NCI-H1417 treated with DMSO at 0.1 percent for 48 hours (cell line): ENCODE results near the gene HDC.

Source experiments
- DNase-seq: peaks from one replicate; lab custom pipeline; 2025; lab: John Stamatoyannopoulos, UW

The HDC gene

GRCh38 chr15:50265620-50266019 lies at the start of gene HDC:
Gene HDC, minus strand, starts transcription at chr15:50265726. Its CDS starts 103 bp downstream, at chr15:50265623.
- DNase-seq = no peak

- no peak for DNase-seq
Observed at GRCh38 chr15:50312636-50313035, 47.1 kb upstream of the HDC start.

DNA sequence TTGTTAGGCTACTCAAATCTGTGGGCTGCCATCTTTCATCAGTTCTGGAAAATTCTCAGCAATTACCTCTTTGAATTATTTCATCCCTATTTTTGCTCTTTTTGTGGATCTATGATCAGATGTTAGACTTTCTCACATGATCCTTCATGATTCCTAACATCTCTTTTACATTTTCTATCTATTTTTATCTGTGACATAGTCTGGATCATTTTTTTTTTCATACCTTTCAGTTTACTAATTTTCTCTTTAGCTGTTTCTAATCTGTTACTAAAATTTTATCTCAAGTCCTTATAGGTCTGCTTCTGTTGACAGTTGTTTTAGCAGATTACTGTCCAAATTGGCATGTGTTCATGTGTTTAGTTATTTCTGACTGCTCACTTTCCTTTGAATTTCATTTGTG lies 42.3 kb upstream of the HDC start:
- no peak for DNase-seq

DNA sequence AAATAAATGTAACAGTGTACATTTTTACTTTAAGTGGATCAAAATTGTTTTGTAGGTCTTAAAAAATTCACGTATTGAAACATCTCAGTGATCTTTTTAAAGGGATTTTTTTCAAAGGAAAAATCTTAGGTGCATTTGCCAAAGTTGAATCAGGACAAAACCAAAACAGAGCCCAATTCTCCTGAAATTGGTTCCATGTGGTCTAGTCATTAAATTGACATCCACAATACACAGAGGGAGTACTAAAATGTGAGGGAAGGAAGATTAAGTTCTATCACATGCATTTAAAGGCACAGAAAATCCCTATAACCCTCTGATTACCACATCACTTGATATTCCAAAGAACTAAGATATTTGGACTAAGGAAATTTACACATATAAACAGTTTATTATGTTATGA lies 39.3 kb upstream of the HDC start:
- DNase-seq = no peak

DNA sequence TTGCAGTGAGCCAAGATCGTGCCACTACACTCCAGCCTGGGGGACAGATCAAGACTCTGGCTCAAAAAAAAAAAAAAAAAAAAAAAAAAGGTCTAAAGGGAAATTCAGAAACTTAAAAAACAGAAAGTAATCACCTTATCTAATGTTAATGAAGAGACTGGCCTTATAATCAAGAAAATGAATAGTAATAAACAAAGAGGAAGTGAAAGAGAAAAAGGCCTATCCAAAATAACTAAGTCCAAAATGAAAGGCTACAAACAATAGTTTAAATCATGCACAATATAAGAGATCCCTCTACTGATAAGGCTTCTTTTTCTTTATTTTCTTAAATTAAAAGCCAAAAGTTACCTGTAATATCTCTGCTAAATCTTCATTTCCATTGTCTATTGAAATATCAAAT lies 37.1 kb upstream of the HDC start:
- DNase-seq = no peak

DNA sequence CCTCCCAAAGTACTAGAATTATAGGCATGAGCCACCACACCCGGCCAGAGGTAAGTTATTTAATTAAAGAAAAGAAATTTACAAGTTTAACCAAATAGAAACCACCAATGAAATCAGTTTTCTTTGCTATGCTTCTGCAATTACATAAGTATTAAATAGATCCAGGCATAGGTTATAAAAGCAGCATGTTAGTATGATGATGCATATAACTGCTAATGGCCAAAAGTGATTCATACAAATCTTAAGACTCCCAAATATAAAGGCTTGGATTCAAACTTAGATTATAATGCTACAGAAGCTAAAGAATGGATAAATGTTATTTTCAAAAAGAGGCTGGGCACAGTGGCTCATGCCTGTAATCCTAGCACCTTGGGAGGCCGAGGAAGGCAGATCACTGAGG lies 32.8 kb upstream of the HDC start:
- DNase-seq = no peak

- no peak for DNase-seq
Observed at GRCh38 chr15:50295966-50296365, 30.4 kb upstream of the HDC start.

GRCh38 chr15:50289749-50290148 lies 24.2 kb upstream of the HDC start:
- no peak for DNase-seq

GRCh38 chr15:50287324-50288116 lies 22.0 kb upstream of the HDC start:
- DNase-seq = no peak

DNA sequence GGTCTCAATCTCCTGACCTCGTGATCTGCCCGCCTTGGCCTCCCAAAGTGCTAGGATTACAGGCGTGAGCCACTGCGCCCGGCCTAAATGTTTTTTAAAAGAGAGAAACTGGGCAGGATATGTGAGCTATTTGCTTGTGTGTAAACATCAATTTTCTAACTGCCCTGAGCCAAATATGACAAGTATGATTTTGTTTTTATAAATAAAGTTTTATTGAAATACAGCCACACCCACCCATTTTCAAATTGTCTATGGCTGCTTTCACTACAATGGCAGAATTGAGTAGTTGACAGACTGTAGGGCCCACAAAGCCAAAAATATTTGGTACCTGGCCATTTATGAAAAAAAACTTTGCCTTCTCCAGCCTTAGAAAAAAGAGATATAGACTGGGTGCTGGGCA lies 15.9 kb upstream of the HDC start:
- DNase-seq = no peak

DNA sequence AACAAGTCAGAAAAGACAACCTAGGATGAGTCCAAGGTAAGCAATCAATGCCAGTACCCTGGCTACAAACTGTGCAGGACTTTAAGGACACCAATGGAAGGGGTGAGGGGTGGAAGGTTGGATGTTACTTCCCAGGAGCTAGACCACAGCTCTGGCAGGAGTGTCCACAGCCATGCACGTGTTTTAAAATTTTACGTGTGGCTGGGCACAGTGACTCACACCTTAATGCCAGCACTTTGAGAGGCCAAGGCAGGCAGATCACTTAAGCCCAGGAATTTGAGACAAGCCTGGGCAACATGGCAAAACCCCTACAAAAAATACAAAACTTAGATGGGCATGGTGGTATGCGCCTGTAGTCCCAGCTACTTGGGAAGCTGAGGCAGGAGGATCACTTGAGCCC lies 14.7 kb upstream of the HDC start:
- DNase-seq = no peak

- no peak for DNase-seq
Observed at GRCh38 chr15:50278496-50278895, 13.0 kb upstream of the HDC start.

DNA sequence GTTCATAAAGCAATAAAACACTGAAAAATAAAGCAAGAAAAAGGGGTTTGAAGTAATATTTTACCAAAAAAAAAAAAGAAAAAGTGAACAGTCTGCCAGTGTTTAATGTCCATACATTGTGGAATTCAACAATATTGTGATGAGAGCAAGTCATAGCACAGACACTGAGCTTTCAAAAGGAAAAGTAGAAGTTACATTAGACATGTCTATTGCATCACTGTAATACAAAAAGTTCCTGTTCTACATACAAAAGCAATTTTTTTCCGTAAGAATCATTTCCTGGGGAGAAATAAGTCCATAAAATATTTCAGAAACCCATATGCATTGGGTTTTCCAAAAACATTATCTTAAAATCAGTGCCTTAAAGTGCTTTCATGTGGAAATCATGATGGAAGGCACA lies 11.8 kb upstream of the HDC start:
- DNase-seq = no peak

- DNase-seq = no peak
Observed at GRCh38 chr15:50275908-50276307, 10.4 kb upstream of the HDC start.

DNA sequence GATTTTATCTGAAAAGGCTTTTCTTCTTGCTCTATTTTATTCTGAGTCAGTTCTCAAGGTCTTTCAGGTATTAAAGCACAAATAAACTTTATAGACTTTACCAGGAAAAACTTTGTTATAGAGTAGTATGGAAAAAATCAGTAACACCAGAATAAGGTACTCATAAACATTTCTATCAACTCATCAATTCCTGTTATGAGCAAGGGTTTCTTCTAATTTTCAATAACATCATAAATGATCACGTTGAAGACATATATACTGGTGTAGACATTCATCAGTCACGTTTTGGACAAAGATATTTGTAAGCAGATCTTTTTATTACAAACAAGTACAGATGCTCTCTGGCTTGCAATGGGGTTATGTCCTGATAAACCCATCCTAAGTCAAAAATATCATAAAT lies 9.6 kb upstream of the HDC start:
- no peak for DNase-seq

GRCh38 chr15:50267577-50267976 lies 2.1 kb upstream of the HDC start:
- no peak for DNase-seq

- DNase-seq = no peak
Observed at GRCh38 chr15:50262533-50262932, 3.0 kb downstream of the HDC start.

- no peak for DNase-seq
Observed at GRCh38 chr15:50261981-50262380, 3.5 kb downstream of the HDC start.

DNA sequence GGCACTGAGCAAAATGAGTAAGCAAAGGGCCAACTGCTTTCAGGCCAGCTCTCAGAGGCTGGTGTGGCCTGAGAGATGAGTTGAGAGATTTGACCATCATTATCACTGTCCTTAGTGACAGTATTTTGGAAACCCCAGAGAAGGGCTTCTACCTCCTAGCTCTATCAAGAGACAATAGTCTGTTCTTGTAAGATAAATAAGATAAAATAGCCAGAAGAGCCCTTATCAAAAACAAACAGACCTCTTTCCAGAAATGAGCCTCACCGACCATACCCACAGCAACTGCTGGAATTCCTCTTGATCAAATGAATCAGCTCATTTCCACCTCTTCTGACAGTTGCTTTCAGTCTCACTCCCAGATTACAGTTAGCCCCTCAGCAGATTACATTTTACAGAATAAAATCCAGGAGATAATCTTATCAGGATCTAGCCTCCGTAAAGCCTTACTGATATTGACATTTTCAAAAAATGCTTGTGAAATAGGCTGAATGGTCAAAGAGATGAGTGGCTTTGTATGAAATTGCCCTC lies 4.5 kb downstream of the HDC start:
- DNase-seq = no peak

DNA sequence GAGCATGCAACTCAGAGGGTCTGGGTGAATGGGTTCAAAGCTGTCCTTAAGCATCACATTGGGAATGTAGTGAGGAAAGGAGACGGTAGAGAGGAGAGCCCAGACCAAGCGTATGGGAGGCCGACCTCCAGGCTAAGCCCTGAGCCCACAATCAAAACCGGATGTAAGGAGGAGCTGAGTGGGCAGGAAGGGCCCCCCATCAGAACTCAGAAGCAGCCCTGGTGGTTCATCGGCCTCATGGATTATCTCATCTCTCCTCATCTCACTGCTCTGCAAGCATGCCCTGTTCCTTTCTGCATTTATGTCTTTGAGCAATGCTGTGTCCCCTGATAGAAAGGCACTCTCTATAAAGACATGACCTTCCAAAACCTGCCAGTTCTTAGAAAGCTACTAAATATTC lies 6.2 kb downstream of the HDC start:
- no peak for DNase-seq

- DNase-seq = no peak
Observed at GRCh38 chr15:50257924-50258323, 7.6 kb downstream of the HDC start.

DNA sequence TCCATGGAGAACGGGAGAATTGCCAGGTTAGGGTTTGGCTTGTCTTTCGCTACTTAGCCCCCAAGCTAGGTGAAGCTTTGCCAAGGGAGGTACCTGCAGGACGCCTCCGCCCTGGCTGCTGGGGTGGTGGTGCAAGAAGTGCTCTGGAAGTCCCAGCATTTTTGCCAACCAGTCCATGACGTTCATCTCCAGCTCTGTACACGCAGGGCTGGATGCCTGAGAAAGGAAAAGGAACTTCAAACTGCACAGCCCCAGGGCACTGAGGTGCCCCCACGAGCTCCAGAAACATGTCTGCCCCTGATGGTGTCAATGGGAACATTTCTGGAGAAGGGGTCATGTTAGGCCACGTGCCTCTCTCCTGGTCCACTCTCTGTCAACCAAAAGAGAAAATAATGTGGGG lies 8.2 kb downstream of the HDC start:
- DNase-seq = no peak

DNA sequence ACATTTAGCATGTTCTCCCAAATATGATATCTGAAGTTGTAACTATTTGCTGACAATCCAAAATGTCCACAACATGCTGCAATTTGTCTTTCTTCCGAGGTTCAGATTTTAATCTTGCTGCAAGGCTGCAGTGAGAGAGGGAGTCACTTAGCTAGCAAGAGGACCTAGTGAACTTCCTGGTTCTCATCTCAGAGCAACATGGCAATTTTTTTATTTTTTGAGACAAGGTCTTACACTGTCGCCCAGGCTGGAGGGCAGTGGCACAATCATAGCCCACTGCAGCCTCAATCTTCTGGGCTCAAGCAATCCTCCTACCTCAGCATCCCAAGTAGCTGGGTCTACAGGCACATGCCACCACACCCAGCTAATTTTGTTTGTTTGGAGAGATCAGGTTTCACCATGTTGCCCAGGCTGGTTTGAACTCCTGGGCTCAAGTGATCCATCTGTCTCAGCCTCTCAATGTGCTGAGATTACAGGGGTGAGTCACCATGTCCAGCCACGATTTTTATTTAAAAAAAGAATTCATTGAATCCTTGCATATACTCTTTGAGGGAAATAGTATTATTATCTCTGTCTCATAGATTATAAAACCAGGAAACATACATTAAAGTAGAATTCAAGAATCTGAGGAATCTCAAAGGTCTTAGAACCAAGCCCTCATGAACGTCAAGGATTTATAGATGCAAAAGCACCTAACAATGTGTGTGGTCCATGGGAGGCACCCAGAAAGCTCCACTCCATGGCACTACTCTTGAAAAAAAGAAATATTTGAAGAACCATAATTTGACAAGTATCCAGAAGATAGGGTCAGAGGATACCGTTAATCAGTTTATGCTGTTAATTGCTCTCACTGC lies 9.1 kb downstream of the HDC start:
- no peak for DNase-seq
